Trophoblast cell (in vitro differentiated cells and primary cell): ENCODE data around the gene MTRF1.

Experiments
- DNase-seq, 2 donors: peaks; one replicate each; pipeline ENCODE4 v3.0.0-alpha.2; 2016
- H2AFZ ChIP-seq: 2 replicates; pipeline ENCODE4 v1.6.1; 2013; ENCODE audit warnings: low read length, moderate library complexity, mild to moderate bottlenecking; ENCODE audit not compliant: insufficient read depth, poor library complexity
- H2AK5ac ChIP-seq: 2 replicates; pipeline ENCODE4 v1.6.1; 2013; ENCODE audit warnings: mild to moderate bottlenecking, low read length
- H2BK120ac ChIP-seq: 2 replicates; pipeline ENCODE4 v1.6.1; 2013; ENCODE audit warnings: low read length, mild to moderate bottlenecking, moderate library complexity; ENCODE audit not compliant: insufficient read depth, poor library complexity
- H2BK12ac ChIP-seq: 2 replicates; pipeline ENCODE4 v1.6.1; 2013; ENCODE audit warnings: mild to moderate bottlenecking, low read length, moderate library complexity
- H2BK5ac ChIP-seq: 2 replicates; pipeline ENCODE4 v1.6.1; 2013; ENCODE audit warnings: low read length, low read depth, moderate library complexity, mild to moderate bottlenecking; ENCODE audit not compliant: poor library complexity
- H3K14ac ChIP-seq: 2 replicates; pipeline ENCODE4 v1.6.1; 2013; ENCODE audit warnings: mild to moderate bottlenecking, low read length
- H3K18ac ChIP-seq: 2 replicates; pipeline ENCODE4 v1.6.1; 2013; ENCODE audit warnings: mild to moderate bottlenecking, low read length
- H3K23ac ChIP-seq: 2 replicates; pipeline ENCODE4 v1.6.1; 2013; ENCODE audit warnings: low read length
- H3K27ac ChIP-seq: 2 replicates; pipeline ENCODE4 v1.5.1; 2013; ENCODE audit warnings: low read depth, mild to moderate bottlenecking, inconsistent platforms, low read length, moderate library complexity
- H3K27me3 ChIP-seq: 2 replicates; pipeline ENCODE4 v1.6.1; 2013; ENCODE audit warnings: inconsistent platforms, mild to moderate bottlenecking, low read length, moderate library complexity; ENCODE audit not compliant: insufficient read depth
- H3K36me3 ChIP-seq, 2 experiments: 1 replicate in 1 of 2; 2 replicates in 1 of 2; pipeline ENCODE4 v1.6.1; 2013; ENCODE audit warnings: low read length in 2 of 2, mild to moderate bottlenecking in 2 of 2, moderate library complexity in 1 of 2; ENCODE audit not compliant: insufficient read depth in 2 of 2, control insufficient read depth in 1 of 2
- H3K4ac ChIP-seq: 2 replicates; pipeline ENCODE4 v1.6.1; 2013; ENCODE audit warnings: low read depth, mild to moderate bottlenecking, low read length, moderate library complexity
- H3K4me1 ChIP-seq, 2 experiments: 1 replicate in 1 of 2; 2 replicates in 1 of 2; pipeline ENCODE4 v1.6.1; 2013; ENCODE audit warnings: low read length in 2 of 2, mild to moderate bottlenecking in 2 of 2, moderate library complexity in 1 of 2; ENCODE audit not compliant: insufficient read depth in 2 of 2, control insufficient read depth in 1 of 2
- H3K4me2 ChIP-seq: 2 replicates; pipeline ENCODE4 v1.6.1; 2013; ENCODE audit warnings: inconsistent platforms, mild to moderate bottlenecking, low read length, moderate library complexity
- H3K4me3 ChIP-seq: 2 replicates; pipeline ENCODE4 v1.5.1; 2013; ENCODE audit warnings: mild to moderate bottlenecking, low read depth, low read length, inconsistent platforms
- H3K79me1 ChIP-seq: one replicate; pipeline ENCODE4 v1.6.1; 2013; ENCODE audit warnings: low read length
- H3K79me2 ChIP-seq: 2 replicates; pipeline ENCODE4 v1.6.1; 2013; ENCODE audit warnings: low read length, mild to moderate bottlenecking; ENCODE audit not compliant: control insufficient read depth, insufficient read depth, poor library complexity
- H3K9ac ChIP-seq: 2 replicates; pipeline ENCODE4 v1.6.1; 2013; ENCODE audit warnings: mild to moderate bottlenecking, low read length
- H3K9me3 ChIP-seq: 2 replicates; pipeline ENCODE4 v1.6.1; 2013; ENCODE audit warnings: low read depth, mild to moderate bottlenecking, control low read depth, inconsistent platforms, low read length; ENCODE audit not compliant: insufficient read depth
- H4K12ac ChIP-seq: 2 replicates; pipeline ENCODE4 v1.6.1; 2013; ENCODE audit warnings: low read depth, mild to moderate bottlenecking, low read length, moderate library complexity
- H4K8ac ChIP-seq: 2 replicates; pipeline ENCODE4 v1.6.1; 2013; ENCODE audit warnings: low read depth, mild to moderate bottlenecking, low read length, moderate library complexity
- H4K91ac ChIP-seq: one replicate; pipeline ENCODE4 v1.6.1; 2013; ENCODE audit warnings: low read depth, mild to moderate bottlenecking, low read length, moderate library complexity
- WGBS: extraction: QIAGEN DNeasy Blood & Tissue Kit; methylation state at CpG from one replicate; pipeline ENCODE4 v1.1.7; 2013; ENCODE audit warnings: missing lambda C conversion rate; ENCODE audit not compliant: insufficient read length, insufficient coverage; ENCODE audit errors: extremely low coverage; 5-methylcytosine and 5-hydroxymethylcytosine counted together

The MTRF1 gene

DNA sequence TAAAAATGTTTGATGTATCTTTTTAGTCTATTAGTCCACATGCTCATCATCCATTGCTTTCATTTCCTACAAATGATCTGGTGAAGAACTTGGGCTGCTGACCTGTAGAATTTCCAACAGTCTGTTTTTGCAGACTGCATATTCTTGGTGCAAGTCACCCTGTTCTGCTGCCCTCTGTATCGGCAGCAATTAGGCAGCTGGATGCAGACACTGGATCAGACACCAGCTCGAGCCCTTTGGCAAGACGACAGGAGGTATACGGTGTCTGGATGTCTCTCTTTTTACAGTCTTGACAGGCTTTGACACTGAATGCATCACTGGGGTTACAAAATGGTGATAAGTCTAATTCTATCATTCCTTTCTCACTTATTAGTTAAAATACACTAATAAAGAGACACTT, 21.8 kb downstream of the MTRF1 start:
- H3K18ac ChIP-seq, result no peak overlapping the region
- H3K79me1 ChIP-seq, result no peaks in the 10 kb centered on the region
- no peak overlapping the region for H3K23ac ChIP-seq
- H3K9ac ChIP-seq, result no peak overlapping the region
- H4K12ac ChIP-seq, result no peak overlapping the region
- no peak overlapping the region for H4K8ac ChIP-seq
- WGBS, result no CpG with 5 or more reads among the region's 4 CpGs
- H2BK5ac ChIP-seq, result no peak overlapping the region
- H3K4ac ChIP-seq, result no peak overlapping the region
- no peaks in the 10 kb centered on the region for H3K9me3 ChIP-seq
- DNase-seq, result no peak
- no peak overlapping the region for H3K4me2 ChIP-seq
- no peak overlapping the region for H3K4me3 ChIP-seq
- no peak overlapping the region for H2AK5ac ChIP-seq
- H3K27ac ChIP-seq, result no peak overlapping the region
- no peaks in the 10 kb centered on the region for H3K79me2 ChIP-seq
- H2AFZ ChIP-seq, result no peak overlapping the region
- H3K14ac ChIP-seq, result no peak overlapping the region
- no peak overlapping the region for H4K91ac ChIP-seq
- H3K27me3 ChIP-seq, result no peaks in the 10 kb centered on the region
- peaks cover 0 to 3% of the 10 kb centered on the region in 2 experiments for H3K4me1 ChIP-seq
- no peak overlapping the region for H2BK120ac ChIP-seq
- H3K36me3 ChIP-seq, result peaks cover 4 to 7% of the 10 kb centered on the region in 2 experiments
- H2BK12ac ChIP-seq, result no peak overlapping the region

- H3K4ac ChIP-seq, result no peak overlapping the region
- no peak overlapping the region for H3K4me2 ChIP-seq
- H3K27me3 ChIP-seq, result no peaks in the 10 kb centered on the region
- no peak overlapping the region for H2BK120ac ChIP-seq
- no peak overlapping the region for H3K27ac ChIP-seq
- H3K9ac ChIP-seq, result no peak overlapping the region
- no peak overlapping the region for H3K14ac ChIP-seq
- H3K18ac ChIP-seq, result no peak overlapping the region
- H4K8ac ChIP-seq, result no peak overlapping the region
- H2AK5ac ChIP-seq, result no peak overlapping the region
- no peaks in the 10 kb centered on the region for H3K79me2 ChIP-seq
- no peaks in the 10 kb centered on the region for H3K9me3 ChIP-seq
- no CpG with 5 or more reads among the region's 1 CpG for WGBS
- no peak overlapping the region for H2AFZ ChIP-seq
- peaks cover 1 to 5% of the 10 kb centered on the region in 2 experiments for H3K36me3 ChIP-seq
- H3K4me1 ChIP-seq, result no peaks in the 10 kb centered on the region
- no peak for DNase-seq
- no peaks in the 10 kb centered on the region for H3K79me1 ChIP-seq
- H2BK5ac ChIP-seq, result no peak overlapping the region
- no peak overlapping the region for H3K23ac ChIP-seq
- no peak overlapping the region for H3K4me3 ChIP-seq
- no peak overlapping the region for H4K91ac ChIP-seq
- H4K12ac ChIP-seq, result no peak overlapping the region
- no peak overlapping the region for H2BK12ac ChIP-seq
Observed at GRCh38 chr13:41236369-41236768, 27.0 kb downstream of the MTRF1 start.

GRCh38 chr13:41232578-41233480, 30.5 kb downstream of the MTRF1 start:
- Histone ChIP-seq H3K18ac (no peak overlapping the region), H3K4me3 (no peak overlapping the region), H3K79me1 (no peaks in the 10 kb centered on the region), H3K14ac (no peak overlapping the region), H3K36me3 (peaks cover 3 to 4% of the 10 kb centered on the region in 2 experiments), H2BK5ac (no peak overlapping the region), H3K4ac (no peak overlapping the region), H2AK5ac (no peak overlapping the region), H3K9ac (no peak overlapping the region), H2BK12ac (no peak overlapping the region), H3K27ac (no peak overlapping the region), H4K12ac (no peak overlapping the region), H3K79me2 (no peaks in the 10 kb centered on the region), H3K23ac (no peak overlapping the region), H2AFZ (no peak overlapping the region), H3K9me3 (no peaks in the 10 kb centered on the region), H3K4me2 (no peak overlapping the region), H4K8ac (no peak overlapping the region), H3K27me3 (no peaks in the 10 kb centered on the region), H3K4me1 (no peaks in the 10 kb centered on the region), H4K91ac (no peak overlapping the region), H2BK120ac (no peak overlapping the region)
- no peak for DNase-seq
- WGBS, result no CpG with 5 or more reads among the region's 4 CpGs

DNA sequence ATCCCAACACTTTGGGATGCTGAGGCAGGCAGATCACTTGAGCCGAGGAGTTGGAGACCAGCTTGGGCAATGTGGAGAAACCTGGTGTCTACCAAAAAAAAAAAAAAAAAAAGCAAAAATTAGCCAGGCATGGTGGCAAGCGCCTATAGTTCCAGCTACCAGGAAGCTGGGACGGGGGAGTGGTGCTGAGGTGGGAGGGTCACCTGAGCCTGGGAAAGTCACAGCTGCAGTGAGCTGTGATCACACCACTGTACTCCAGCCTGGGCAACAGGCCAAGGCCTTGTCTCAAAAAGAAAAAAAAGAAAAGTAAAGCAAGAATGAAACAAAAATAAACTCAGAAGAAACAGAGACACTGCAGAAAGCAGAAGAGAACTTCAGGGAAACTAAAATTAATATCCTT, 31.6 kb downstream of the MTRF1 start:
- WGBS, result no CpG with 5 or more reads among the region's 3 CpGs
- no peaks in the 10 kb centered on the region for H3K9me3 ChIP-seq

More for the DNA sequence above, 31.6 kb downstream of the MTRF1 start:
- H3K4me1 ChIP-seq, result no peaks in the 10 kb centered on the region
- no peak overlapping the region for H2BK5ac ChIP-seq
- H4K8ac ChIP-seq, result no peak overlapping the region
- H3K4me2 ChIP-seq, result no peak overlapping the region
- H2BK120ac ChIP-seq, result no peak overlapping the region
- no peak overlapping the region for H3K14ac ChIP-seq
- no peaks in the 10 kb centered on the region for H3K79me1 ChIP-seq
- no peaks in the 10 kb centered on the region for H3K27me3 ChIP-seq
- no peak overlapping the region for H3K27ac ChIP-seq
- H2AK5ac ChIP-seq, result no peak overlapping the region
- no peak overlapping the region for H4K91ac ChIP-seq
- H3K79me2 ChIP-seq, result no peaks in the 10 kb centered on the region
- no peak overlapping the region for H3K23ac ChIP-seq
- peaks cover 3 to 6% of the 10 kb centered on the region in 2 experiments for H3K36me3 ChIP-seq
- no peak overlapping the region for H3K18ac ChIP-seq
- H3K4me3 ChIP-seq, result no peak overlapping the region
- H4K12ac ChIP-seq, result peak overlapping the region; percentile 30
- H3K9ac ChIP-seq, result no peak overlapping the region
- no peak for DNase-seq
- H2BK12ac ChIP-seq, result no peak overlapping the region
- no peak overlapping the region for H3K4ac ChIP-seq
- no peak overlapping the region for H2AFZ ChIP-seq
